Body of pancreas (tissue), 4 donors: Measurements from ENCODE around the gene PLEKHG4B. TPM values are rescaled to one million over a fixed set of nuclear protein-coding genes. Genes with fewer than 3 reads are reported as not detected.

Experiments
- ATAC-seq: fragments of 150-250 bp; one replicate; pipeline ENCODE4 v1.9.1; 2016
- DNase-seq, 4 donors: peaks; one replicate each; pipeline ENCODE4 v3.0.0-alpha.2; 2019
- H3K27ac ChIP-seq, 4 donors: fragments of 200-600 bp; sonication (generic); 1 replicate in 3 of 4; 2 replicates in 1 of 4; pipeline versions ENCODE4 v1.5.1 to v1.6.1; 2016 to 2019; ENCODE audit warnings: mild to moderate bottlenecking in 1 of 4, mixed read lengths in 1 of 4, moderate library complexity in 1 of 4
- H3K27me3 ChIP-seq, 2 donors: fragments of 200-600 bp; sonication (generic); one replicate each; pipeline ENCODE4 v1.6.0; 2016; ENCODE audit warnings: mild to moderate bottlenecking in 1 of 2
- H3K36me3 ChIP-seq, 2 donors: fragments of 200-600 bp; sonication (generic); replicated peaks in 1 of 2; 2 replicates each; pipeline ENCODE4 v1.5.1; 2016; ENCODE audit warnings: low read depth in 2 of 2; ENCODE audit not compliant: insufficient read depth in 1 of 2
- H3K4me1 ChIP-seq: fragments of 200-600 bp; sonication (generic); one replicate; pipeline ENCODE4 v1.6.0; 2016
- H3K4me3 ChIP-seq, 2 donors: fragments of 200-600 bp; sonication (generic); 1 replicate in 1 of 2; 2 replicates in 1 of 2; pipeline ENCODE4 v1.5.1; 2016 to 2019
- H3K9me3 ChIP-seq, 3 donors: fragments of 200-600 bp; sonication (generic); 1 replicate in 2 of 3; 2 replicates in 1 of 3; pipeline ENCODE4 v1.5.1; 2016
- CTCF ChIP-seq, 7 experiments: fragments of 450-650 bp in 4 of 7; fragments of 200-600 bp in 3 of 7; sonication (generic) in 3 of 7; IDR thresholded peaks; one replicate each; pipeline ENCODE4 v1.5.1; 2016 to 2019; ENCODE audit warnings: antibody characterized with exemption in 7 of 7
- POLR2A ChIP-seq, 3 donors: fragments of 450-650 bp; IDR thresholded peaks; one replicate each; pipeline ENCODE4 v1.6.1; 2016; ENCODE audit warnings: antibody characterized with exemption in 3 of 3, mild to moderate bottlenecking in 2 of 3
- WGBS, 2 donors: methylation state at CpG; one replicate each; pipeline ENCODE4 v1.1.5; 2017; 5-methylcytosine and 5-hydroxymethylcytosine counted together
- intact Hi-C: fragments of 100-400 bp; cut with DNase I; formaldehyde crosslinking; loops from one replicate; pipeline ENCODE4 v1.15.1; 2023
- total RNA-seq, 2 donors: library from RNA; depleted of rRNA; stranded (reverse); fragments of >200 nt; gene quantifications; one replicate each; pipeline ENCODE4 v1.1.0, GENCODE V29; 2016

Gene PLEKHG4B
- total RNA-seq, 2 donors from 2014 or later, result 0.99 to 1.3 TPM

DNA sequence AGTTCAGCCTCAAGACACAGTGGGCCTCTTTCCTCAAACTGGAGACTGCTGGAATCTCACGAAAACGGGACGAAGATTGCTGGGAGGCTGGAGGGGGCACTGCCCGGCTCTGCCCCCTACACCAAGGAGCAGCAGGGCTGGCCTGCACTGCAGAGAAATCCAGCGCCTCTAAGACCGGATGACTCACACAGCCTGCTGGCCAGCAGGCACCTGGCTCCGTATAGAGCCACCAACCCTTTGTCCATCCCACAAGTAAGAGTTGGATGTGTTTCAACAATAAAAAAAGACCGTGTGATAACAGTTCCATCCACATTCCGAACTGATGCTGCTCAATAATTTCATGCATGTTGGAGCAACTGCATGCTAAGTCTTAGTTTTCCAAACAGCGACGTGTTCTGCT is 114.4 kb downstream of the PLEKHG4B start:
- TF ChIP-seq POLR2A (IDR thresholded peaks at IDR 0.05), result no peak
- TF ChIP-seq CTCF (IDR thresholded peaks at IDR 0.05), result no peak
- no peak overlapping the region for H3K4me3 ChIP-seq
- no peaks in the 10 kb centered on the region for H3K4me1 ChIP-seq
- intact Hi-C loops, result no loop called here
- H3K9me3 ChIP-seq, result no peaks in the 10 kb centered on the region
- no peaks in the 10 kb centered on the region for H3K27me3 ChIP-seq
- H3K36me3 ChIP-seq, result peaks cover 0 to 10% of the 10 kb centered on the region in 2 donors
- ATAC-seq (no peak), DNase-seq (no peak)
- WGBS, 2 donors, result 74% methylated on average over 11 of the region's 11 CpGs
- H3K27ac ChIP-seq, result no peak overlapping the region

DNA sequence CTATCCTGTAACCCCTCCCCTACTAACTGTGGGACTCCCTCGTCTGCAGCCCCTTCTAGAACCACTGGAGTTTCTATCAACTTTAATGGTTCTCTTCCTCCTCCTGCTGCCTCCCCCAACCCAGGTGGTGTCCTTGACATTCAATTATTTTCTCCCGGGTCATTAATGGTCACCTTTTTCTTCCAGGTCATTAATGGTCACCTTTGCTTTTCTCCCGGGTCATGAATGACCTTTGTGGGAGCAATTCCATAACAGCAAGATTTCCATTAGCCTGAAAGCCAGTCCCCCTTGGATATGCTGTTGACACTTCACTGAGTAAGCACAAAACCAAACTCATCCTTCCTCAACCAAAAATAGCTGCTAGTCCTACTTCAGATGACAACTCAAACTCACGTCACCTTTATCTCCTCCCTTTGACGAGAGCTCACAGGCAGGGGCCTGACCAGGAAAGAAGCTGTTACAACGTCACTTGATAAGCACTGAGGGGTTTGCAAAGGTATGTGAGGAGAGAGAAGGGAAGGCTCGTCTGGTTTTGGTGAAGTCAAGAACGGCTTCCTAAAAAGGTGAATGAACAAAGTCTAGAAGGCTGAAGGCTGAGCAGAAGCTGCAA is 115.1 kb downstream of the PLEKHG4B start:
- Histone ChIP-seq H3K4me1 (no peaks in the 10 kb centered on the region), H3K27me3 (no peaks in the 10 kb centered on the region), H3K9me3 (no peaks in the 10 kb centered on the region), H3K4me3 (no peak overlapping the region), H3K27ac (no peak overlapping the region), H3K36me3 (peaks cover 0 to 10% of the 10 kb centered on the region in 2 donors)
- DNase-seq, result no peak
- ATAC-seq, result no peak
- intact Hi-C loops, result no loop called here
- TF ChIP-seq CTCF (IDR thresholded peaks at IDR 0.05) (no peak), POLR2A (IDR thresholded peaks at IDR 0.05) (no peak)
- WGBS, 2 donors, result 77 to 78% methylated on average over 8 of the region's 8 CpGs

- Histone ChIP-seq H3K36me3 (peaks cover 0 to 10% of the 10 kb centered on the region in 2 donors), H3K27ac (no peak overlapping the region), H3K4me1 (no peaks in the 10 kb centered on the region), H3K9me3 (no peaks in the 10 kb centered on the region), H3K4me3 (no peak overlapping the region), H3K27me3 (no peaks in the 10 kb centered on the region)
- ATAC-seq (no peak), DNase-seq (no peak)
- 83 to 86% methylated on average over 14 of the region's 14 CpGs for WGBS, 2 donors
- intact Hi-C loops, result no loop called here
- no peak for TF ChIP-seq POLR2A (IDR thresholded peaks at IDR 0.05)
- TF ChIP-seq CTCF (IDR thresholded peaks at IDR 0.05), result no peak
These were observed 115.6 kb downstream of the PLEKHG4B start for GRCh38 chr5:207599-207998.

- no peak for ATAC-seq
- no peak overlapping the region for H3K27ac ChIP-seq
- no peaks in the 10 kb centered on the region for H3K27me3 ChIP-seq
- peaks cover 0 to 9% of the 10 kb centered on the region in 2 donors for H3K36me3 ChIP-seq
- no peak for TF ChIP-seq CTCF (IDR thresholded peaks at IDR 0.05)
- no peak for TF ChIP-seq POLR2A (IDR thresholded peaks at IDR 0.05)
- no peak overlapping the region for H3K4me3 ChIP-seq
- intact Hi-C loops, result no loop called here
- H3K9me3 ChIP-seq, result no peaks in the 10 kb centered on the region
- H3K4me1 ChIP-seq, result no peaks in the 10 kb centered on the region
- WGBS, 2 donors, result 86 to 90% methylated on average over 15 of the region's 15 CpGs
- DNase-seq, result no peak
These were observed 116.6 kb downstream of the PLEKHG4B start for GRCh38 chr5:208449-209114.
